SK-N-SH (cell line): Measurements from ENCODE around the gene CTSE.

Experiments used
- CTCF ChIP-seq: fragments of 200-600 bp; sonication (generic); IDR thresholded peaks from 2 replicates; pipeline ENCODE4 v1.6.1; 2017; ENCODE audit warnings: antibody characterized with exemption, mild to moderate bottlenecking, moderate library complexity
- EZH2phosphoT487 ChIP-seq: fragments of 200-600 bp; sonication (generic); IDR thresholded peaks from 2 replicates; pipeline ENCODE4 v1.6.1; 2017; ENCODE audit warnings: low read depth, mixed run types, mild to moderate bottlenecking, antibody characterized with exemption, moderate library complexity, borderline replicate concordance
- FOXM1 ChIP-seq: IDR thresholded peaks from 2 replicates; pipeline ENCODE4 v1.4.0; 2012; ENCODE audit warnings: low read depth, mild to moderate bottlenecking
- GABPA ChIP-seq: IDR thresholded peaks from 2 replicates; pipeline ENCODE4 v1.4.0; 2012; ENCODE audit warnings: low read depth, mild to moderate bottlenecking
- MEF2A ChIP-seq: IDR thresholded peaks from 2 replicates; pipeline ENCODE4 v1.4.0; 2012; ENCODE audit warnings: low read depth, borderline replicate concordance
- MXI1 ChIP-seq: IDR thresholded peaks from 2 replicates; pipeline ENCODE4 v1.6.1; 2012; ENCODE audit warnings: mild to moderate bottlenecking, low read depth, low read length, improper control_type of control experiment
- POLR2AphosphoS5 ChIP-seq: IDR thresholded peaks from 2 replicates; pipeline ENCODE4 v1.6.1; 2012; ENCODE audit warnings: low read depth, low read length
- REST ChIP-seq: IDR thresholded peaks from 2 replicates; pipeline ENCODE4 v1.6.1; 2012; ENCODE audit warnings: mild to moderate bottlenecking, low read depth, low read length, moderate library complexity
- RXRA ChIP-seq: IDR thresholded peaks from 2 replicates; pipeline ENCODE4 v1.4.0; 2012; ENCODE audit warnings: low read depth, mild to moderate bottlenecking, borderline replicate concordance
- SMC3 ChIP-seq: IDR thresholded peaks from 2 replicates; pipeline ENCODE4 v1.6.1; 2012; ENCODE audit warnings: low read depth, low read length, improper control_type of control experiment
- TAF1 ChIP-seq: IDR thresholded peaks from 2 replicates; pipeline ENCODE4 v1.6.1; 2012; ENCODE audit warnings: low read depth, mild to moderate bottlenecking, low read length, moderate library complexity, borderline replicate concordance
- TEAD4 ChIP-seq: IDR thresholded peaks from 2 replicates; pipeline ENCODE4 v1.4.0; 2012; ENCODE audit warnings: mild to moderate bottlenecking, borderline replicate concordance; ENCODE audit not compliant: insufficient read depth
- ZBTB33 ChIP-seq: IDR thresholded peaks from 2 replicates; pipeline ENCODE4 v1.4.0; 2012; ENCODE audit warnings: low read depth, borderline replicate concordance

- TF ChIP-seq TEAD4 (no peak), GABPA (no peak), RXRA (no peak), POLR2AphosphoS5 (no peak), TAF1 (no peak), ZBTB33 (no peak), SMC3 (no peak), CTCF (no peak), FOXM1 (no peak), REST (no peak), EZH2phosphoT487 (no peak), MEF2A (no peak), MXI1 (no peak)
Observed at GRCh38 chr1:206022766-206023165, 929 bp downstream of the CTSE start.
